Right hindlimb (tissue), 1 donor: Measurements from ENCODE around the gene PLCB3.

Experiments used
- DNase-seq: peaks from one replicate; pipeline ENCODE4 v3.0.0-alpha.2; 2018

Gene PLCB3

GRCh38 chr11:64290352-64291261, 39.3 kb downstream of the PLCB3 start:
- no peak for DNase-seq

GRCh38 chr11:64291262-64291751, 40.0 kb downstream of the PLCB3 start, which contains the start of gene KCNK4:
Gene KCNK4 (plus strand): TSS chr11:64291302. CDS start chr11:64293019, 1,717 bp downstream.
- DNase-seq = no peak

GRCh38 chr11:64291752-64292459, 40.6 kb downstream of the PLCB3 start:
- DNase-seq = no peak

GRCh38 chr11:64292460-64293254, 41.3 kb downstream of the PLCB3 start:
- DNase-seq = no peak

- DNase-seq = no peak
Observed at GRCh38 chr11:64294774-64295173, 43.4 kb downstream of the PLCB3 start.

GRCh38 chr11:64295760-64296159, 44.4 kb downstream of the PLCB3 start:
- no peak for DNase-seq

GRCh38 chr11:64296236-64296635, 44.9 kb downstream of the PLCB3 start:
- no peak for DNase-seq

GRCh38 chr11:64296830-64297698, 45.7 kb downstream of the PLCB3 start:
- no peak for DNase-seq

- DNase-seq = no peak
Observed at GRCh38 chr11:64297699-64298358, 46.5 kb downstream of the PLCB3 start.

GRCh38 chr11:64298966-64299846, 47.9 kb downstream of the PLCB3 start:
- peak; percentile 74 for DNase-seq

- DNase-seq = no peak
Observed at GRCh38 chr11:64299847-64300648, 48.7 kb downstream of the PLCB3 start, which contains the start of gene CATSPERZ. Gene CATSPERZ (plus strand): TSS chr11:64300358. CDS start chr11:64300411, 53 bp downstream.

GRCh38 chr11:64303109-64304031, 52.0 kb downstream of the PLCB3 start:
- DNase-seq = no peak

GRCh38 chr11:64304032-64304315, 52.6 kb downstream of the PLCB3 start:
- no peak for DNase-seq

GRCh38 chr11:64304316-64305072, 53.2 kb downstream of the PLCB3 start:
- peak; percentile 89 for DNase-seq

- DNase-seq = peak; percentile 99
Observed at GRCh38 chr11:64305075-64305690, 53.9 kb downstream of the PLCB3 start, which contains the start of gene ESRRA. Gene ESRRA (plus strand): TSS chr11:64305524. CDS start chr11:64307180, 1,656 bp downstream.

- DNase-seq = peak; percentile 74
Observed at GRCh38 chr11:64305691-64306562, 54.6 kb downstream of the PLCB3 start.
